COLO668 (cell line): Measurements from ENCODE around the gene CEBPA.

Source experiments
- DNase-seq: peaks from one replicate; lab custom pipeline; 2025; ENCODE audit not compliant: unreplicated experiment; lab: John Stamatoyannopoulos, UW

CEBPA gene

GRCh38 chr19:33302175-33302973, at the start of gene CEBPA:
TSS of gene CEBPA (minus strand) at chr19:33302534. CDS start at chr19:33302414, 120 bp downstream.
- DNase-seq: peak; percentile 61

GRCh38 chr19:33350538-33351309, 48.4 kb upstream of the CEBPA start:
- DNase-seq: no peak

DNA sequence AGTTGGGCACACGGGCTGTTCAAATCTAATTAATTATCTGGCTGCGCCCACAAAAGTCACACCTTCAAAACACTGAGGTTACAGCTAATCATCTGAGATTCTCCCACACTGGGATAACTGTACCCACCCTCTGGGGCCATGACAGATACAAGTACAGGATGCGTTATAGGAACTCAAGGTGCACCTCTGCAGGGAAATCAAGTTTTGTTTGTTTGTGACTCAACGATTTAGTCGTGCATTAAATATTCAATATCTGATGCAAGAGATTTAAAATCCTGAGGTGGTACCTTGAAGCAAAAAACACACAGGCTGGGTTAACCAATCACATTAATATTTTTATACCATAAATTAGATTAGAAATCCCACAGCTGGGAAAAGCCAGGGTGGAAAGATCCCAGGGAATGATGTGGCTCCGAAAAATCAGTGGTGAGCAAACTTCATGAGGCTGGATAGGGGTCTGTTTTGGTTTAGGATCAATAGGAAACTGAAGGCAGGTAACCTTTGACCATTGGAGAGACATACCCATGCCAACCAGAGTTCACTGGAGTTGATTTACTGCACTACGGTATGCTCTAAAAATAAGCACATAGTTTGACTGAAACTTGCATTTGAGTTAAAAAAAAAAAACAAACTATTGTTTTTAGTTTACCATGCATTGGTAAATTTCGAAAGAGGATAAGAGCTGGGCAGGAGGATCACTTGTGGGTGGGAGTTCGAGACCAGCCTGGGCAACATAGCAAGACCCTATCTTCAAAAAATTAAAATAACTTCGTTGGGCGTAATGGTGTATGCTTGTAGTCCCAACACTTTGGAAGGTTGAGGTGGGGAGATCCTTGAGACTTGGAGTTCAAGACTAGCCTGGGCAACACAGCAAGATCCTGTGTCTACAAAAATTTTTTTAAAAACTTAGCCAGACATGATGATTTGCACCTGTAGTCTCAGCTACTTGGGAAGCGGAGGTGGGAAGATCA, 47.3 kb upstream of the CEBPA start:
- no peak for DNase-seq

- no peak for DNase-seq
Measured at GRCh38 chr19:33348301-33349010, 46.1 kb upstream of the CEBPA start.

- DNase-seq: no peak
Measured at GRCh38 chr19:33347300-33347699, 45.0 kb upstream of the CEBPA start.

DNA sequence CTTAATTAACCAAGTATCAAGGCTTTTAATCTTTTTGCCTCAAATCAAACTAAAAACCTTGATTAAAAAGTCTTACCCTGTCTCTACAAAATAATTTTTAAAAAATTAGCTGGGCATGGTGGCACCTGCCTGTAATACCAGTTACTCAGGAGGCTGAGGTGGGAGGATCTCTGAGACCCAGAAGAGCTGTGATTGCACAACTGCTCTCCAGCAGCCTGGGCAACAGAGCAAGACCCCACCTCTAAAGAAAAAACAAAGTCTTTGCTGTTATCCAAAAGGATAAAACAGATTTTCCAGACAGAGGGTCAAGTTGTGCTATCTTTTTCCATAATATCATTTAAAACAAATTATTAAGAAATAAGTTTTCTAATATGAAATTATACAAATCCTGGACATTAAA, 44.3 kb upstream of the CEBPA start:
- no peak for DNase-seq

DNA sequence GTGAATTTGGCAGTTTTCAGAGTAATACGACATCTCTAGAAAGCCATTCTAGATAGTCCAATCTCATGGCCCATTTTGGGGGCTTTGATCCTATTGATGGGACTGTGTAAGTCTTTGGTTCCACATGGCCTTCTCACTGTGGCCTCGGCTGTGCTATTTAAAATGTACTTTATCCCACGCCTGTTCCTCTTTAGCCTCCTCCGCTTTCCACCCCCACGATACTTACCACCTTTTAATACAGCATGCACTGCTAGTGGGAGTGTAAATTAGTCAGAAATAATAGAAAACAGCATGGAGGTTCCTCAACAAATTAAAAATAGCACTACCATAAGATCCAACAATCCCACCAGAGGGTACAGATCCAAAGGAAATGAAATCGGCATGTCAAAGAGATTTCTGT, 42.8 kb upstream of the CEBPA start:
- no peak for DNase-seq

GRCh38 chr19:33344573-33344925, 42.2 kb upstream of the CEBPA start:
- no peak for DNase-seq

DNA sequence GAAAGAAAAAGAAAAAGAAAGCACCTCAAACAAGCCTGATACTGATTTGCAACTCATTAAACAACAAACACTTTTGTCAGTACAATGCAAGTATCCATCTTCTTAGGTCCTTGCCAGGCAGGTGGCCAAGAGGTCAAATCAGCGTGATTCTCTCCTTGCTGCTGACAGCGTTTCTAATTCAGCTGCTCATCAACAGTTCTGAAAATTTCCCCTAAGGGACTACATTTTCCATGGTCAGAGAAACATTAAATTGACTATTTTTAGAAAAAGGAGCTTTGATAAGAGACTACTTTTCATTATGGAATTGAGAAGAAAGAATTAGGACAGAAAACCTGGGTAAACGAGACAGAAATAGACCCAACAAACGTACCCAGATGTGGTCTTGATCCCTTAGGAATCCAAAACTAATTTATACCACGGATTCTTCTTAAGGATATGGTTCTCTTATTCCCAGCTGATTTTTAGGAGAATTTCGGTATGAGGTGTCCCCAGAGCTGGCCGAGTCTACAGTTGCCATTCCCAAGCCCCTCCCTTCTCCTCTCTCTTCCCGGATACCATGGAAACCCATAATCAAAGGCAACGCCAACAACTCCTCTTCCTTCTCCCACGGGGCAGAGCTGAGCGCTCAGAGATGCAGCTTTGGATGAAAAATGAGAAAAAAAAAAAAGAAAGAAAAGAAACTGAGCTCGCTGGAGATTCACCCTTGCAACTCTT, 41.7 kb upstream of the CEBPA start:
- DNase-seq: no peak

DNA sequence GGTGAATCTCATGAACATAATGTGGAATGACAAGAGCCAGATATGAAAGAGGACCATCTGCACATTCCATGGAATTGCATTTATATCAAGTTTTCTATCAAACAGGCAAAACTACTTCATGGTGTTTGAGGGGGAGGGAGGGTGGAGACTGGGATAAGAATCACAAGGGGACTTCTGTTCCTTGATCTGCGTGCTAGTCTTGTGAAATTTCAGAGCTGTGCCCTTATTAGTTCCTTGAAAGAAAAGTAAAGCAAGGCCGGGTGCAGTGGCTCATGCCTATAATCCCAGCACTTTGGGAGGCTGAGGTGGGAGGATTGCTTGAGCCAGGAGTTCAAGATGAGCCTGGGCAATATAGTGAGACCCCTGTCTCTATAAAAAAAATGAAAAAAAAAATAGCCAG, 41.0 kb upstream of the CEBPA start:
- DNase-seq: no peak

GRCh38 chr19:33340991-33341390, 38.7 kb upstream of the CEBPA start:
- DNase-seq: no peak

- DNase-seq: no peak
Measured at GRCh38 chr19:33339016-33339984, 37.0 kb upstream of the CEBPA start.

DNA sequence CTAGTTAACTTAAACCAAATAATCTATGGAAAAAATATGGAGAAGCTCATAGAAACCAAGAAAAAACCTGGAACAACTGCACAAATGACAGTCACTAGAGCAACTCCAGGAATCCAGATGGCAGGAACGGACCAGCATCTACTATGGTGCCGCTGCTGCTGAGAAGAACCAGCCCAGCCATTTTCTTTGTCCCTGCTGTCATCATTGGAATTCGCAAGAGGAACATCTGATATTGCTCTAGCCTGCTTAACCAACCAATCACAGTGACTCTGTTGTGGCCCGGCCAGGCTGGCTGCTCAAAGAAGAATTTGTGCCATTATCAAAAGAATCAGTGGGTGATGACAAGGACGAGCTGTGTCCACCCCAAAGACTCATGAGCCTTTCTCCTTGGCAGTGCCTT, 33.1 kb upstream of the CEBPA start:
- DNase-seq: no peak

DNA sequence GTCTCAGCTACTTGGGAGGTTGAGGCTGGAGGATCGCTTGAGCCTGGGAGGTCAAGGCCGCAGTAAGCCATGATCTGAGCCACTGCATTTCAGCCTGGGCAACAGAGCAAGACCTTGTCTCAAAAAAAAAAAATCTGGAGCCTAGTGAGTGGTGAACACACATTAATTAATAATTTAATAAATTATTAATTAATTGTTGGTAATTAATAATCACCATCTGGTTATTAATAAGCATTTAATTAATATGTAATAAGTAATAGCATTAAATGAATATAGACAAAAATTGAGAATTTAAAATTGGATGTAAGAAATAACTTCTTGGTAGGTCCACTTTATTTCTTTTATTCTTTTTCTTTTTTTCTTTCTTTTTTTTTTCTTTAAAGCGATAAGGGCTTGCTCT, 31.9 kb upstream of the CEBPA start:
- no peak for DNase-seq

DNA sequence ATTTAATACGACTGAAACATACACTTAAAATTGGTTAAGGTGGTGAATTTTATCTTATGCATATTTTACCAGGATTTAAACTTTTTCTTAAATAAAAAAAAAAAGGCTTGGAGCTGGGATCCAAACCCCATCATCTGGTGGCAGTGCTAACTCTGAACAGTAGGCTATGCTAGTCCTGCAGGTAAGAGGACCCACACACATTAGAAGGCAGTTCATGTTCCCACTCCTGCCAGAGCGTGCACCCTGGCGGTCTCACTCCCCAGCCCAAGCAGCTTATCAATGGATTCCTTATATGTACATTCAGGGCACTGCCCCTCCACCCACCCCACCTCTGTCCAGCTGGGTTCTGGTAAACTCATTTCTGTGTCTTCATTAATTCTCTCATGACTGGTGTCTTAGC, 31.3 kb upstream of the CEBPA start:
- DNase-seq: no peak

DNA sequence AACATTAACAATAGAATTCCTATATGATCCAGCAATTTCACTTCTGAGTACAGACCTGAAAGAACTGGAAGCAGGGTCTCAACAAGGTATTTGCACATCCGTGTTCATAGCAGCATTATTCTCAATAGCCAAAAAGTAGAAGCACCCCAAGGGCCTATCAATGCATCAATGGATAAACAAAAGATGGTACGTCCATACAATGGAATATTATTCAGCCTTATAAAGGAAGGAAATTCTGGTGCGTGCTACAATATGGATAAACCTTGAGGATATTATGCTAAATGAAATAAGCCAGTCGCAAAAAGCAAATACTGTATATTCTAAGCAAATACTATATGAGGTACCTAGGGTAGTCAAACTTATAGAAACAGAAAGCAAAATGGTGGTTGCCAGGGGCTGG, 30.8 kb upstream of the CEBPA start:
- no peak for DNase-seq

DNA sequence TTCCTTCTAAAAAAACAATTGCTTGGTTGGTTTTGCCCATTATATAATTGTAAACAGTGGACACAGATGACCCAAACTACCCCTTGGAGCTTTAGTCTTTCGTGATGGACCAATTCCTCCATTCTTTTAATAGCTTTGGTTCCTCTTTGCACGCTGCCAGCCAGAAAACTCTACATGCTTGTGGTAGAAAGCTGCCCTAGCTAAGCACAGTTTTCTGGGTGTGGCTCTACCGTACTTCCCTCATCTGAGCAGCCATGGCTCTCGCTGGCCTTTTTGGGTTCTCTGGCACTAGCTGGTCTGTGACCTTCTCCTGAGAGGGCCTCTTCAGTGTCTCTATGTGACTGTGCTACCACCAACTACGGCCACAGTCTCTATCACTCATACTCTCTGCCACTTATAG, 29.9 kb upstream of the CEBPA start:
- DNase-seq: no peak

- DNase-seq: no peak
Measured at GRCh38 chr19:33329736-33330135, 27.4 kb upstream of the CEBPA start.

DNA sequence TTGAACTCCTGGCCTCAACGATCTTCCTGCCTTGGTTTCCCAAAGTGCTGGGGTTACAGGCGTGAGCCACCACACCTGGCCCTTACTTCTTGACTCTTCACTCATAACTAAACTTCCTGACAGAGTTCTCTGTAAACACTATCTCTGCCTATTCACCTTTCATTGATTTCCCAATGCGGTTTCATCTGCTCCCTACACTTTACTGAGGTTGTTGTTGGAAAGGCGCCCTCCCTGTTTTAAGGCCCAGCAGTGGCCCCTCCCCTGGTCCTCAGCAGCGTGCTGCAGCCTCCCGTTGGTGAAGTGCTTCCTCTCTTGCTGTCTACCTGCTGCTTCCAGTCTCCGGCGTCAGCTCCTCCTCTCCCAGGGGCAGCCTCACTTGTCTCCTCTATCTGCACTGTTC, 26.7 kb upstream of the CEBPA start:
- no peak for DNase-seq
